CD4-positive, alpha-beta T cell (primary cell): ENCODE results near the gene MGAT1. TPM values are rescaled to one million over a fixed set of nuclear protein-coding genes. Genes with fewer than 3 reads are reported as not detected.

Experiments used
- ATAC-seq: fragments of 200-7000 bp; cut with Tn5 transposase; one replicate; pipeline ENCODE4 v1.10.0; 2022; ENCODE audit warnings: mild to moderate bottlenecking; ENCODE audit not compliant: poor library complexity
- CTCF ChIA-PET: fragments of 350-600 bp; sonication (Branson Sonifier 250); formaldehyde crosslinking; loops from one replicate; lab custom pipeline; 2021; ENCODE audit warnings: antibody characterized with exemption, inconsistent platforms; lab: Charles Lee
- POLR2A ChIA-PET: fragments of 350-600 bp; sonication (Branson Sonifier 250); formaldehyde crosslinking; loops from one replicate; lab custom pipeline; 2021; ENCODE audit warnings: antibody characterized with exemption, inconsistent platforms; lab: Charles Lee
- DNase-seq, 14 experiments: peaks; one replicate each; pipeline ENCODE4 v3.0.0-alpha.2; 2013 to 2020; ENCODE audit warnings: mixed read lengths in 2 of 14
- H3K27ac ChIP-seq, 2 donors: one replicate each; pipeline versions ENCODE4 v1.5.1 to v1.7.0; 2013; ENCODE audit warnings: low read length in 2 of 2, low read depth in 1 of 2, mild to moderate bottlenecking in 1 of 2
- H3K27me3 ChIP-seq, 2 experiments: 1 replicate in 1 of 2; 2 replicates in 1 of 2; pipeline versions ENCODE4 v1.6.1 to v1.7.0; 2013; ENCODE audit warnings: low read length in 2 of 2, control low read depth in 1 of 2, mild to moderate bottlenecking in 1 of 2, moderate library complexity in 1 of 2; ENCODE audit not compliant: insufficient read depth in 2 of 2, control insufficient read depth in 1 of 2
- H3K36me3 ChIP-seq: one replicate; pipeline ENCODE4 v1.6.1; 2013; ENCODE audit warnings: low read length, control low read depth; ENCODE audit not compliant: insufficient read depth
- H3K4me1 ChIP-seq: one replicate; pipeline ENCODE4 v1.6.1; 2013; ENCODE audit warnings: low read length, control low read depth; ENCODE audit not compliant: insufficient read depth
- H3K4me3 ChIP-seq: one replicate; pipeline ENCODE4 v1.5.1; 2013; ENCODE audit warnings: mild to moderate bottlenecking, low read length, moderate library complexity
- H3K9me3 ChIP-seq, 2 experiments: 1 replicate in 1 of 2; 2 replicates in 1 of 2; pipeline versions ENCODE4 v1.6.1 to v1.7.0; 2013; ENCODE audit warnings: low read length in 2 of 2, mild to moderate bottlenecking in 2 of 2, control low read depth in 1 of 2, moderate library complexity in 1 of 2; ENCODE audit not compliant: control insufficient read depth in 1 of 2, insufficient read depth in 1 of 2
- H3K27ac Mint-ChIP-seq: one replicate; pipeline ENCODE4 v1.8.0; 2020; ENCODE audit warnings: mixed read lengths
- H3K27me3 Mint-ChIP-seq: one replicate; pipeline ENCODE4 v1.8.0; 2021; ENCODE audit warnings: mixed read lengths
- H3K36me3 Mint-ChIP-seq: one replicate; pipeline ENCODE4 v1.8.0; 2021; ENCODE audit warnings: low read depth, mixed read lengths
- H3K4me1 Mint-ChIP-seq: one replicate; pipeline ENCODE4 v1.8.0; 2021; ENCODE audit warnings: low read depth, mixed read lengths
- H3K4me3 Mint-ChIP-seq: one replicate; pipeline ENCODE4 v1.8.0; 2020; ENCODE audit warnings: mild to moderate bottlenecking, mixed read lengths
- H3K9me3 Mint-ChIP-seq: one replicate; pipeline ENCODE4 v1.8.0; 2020; ENCODE audit warnings: mixed read lengths
- CTCF ChIP-seq: fragments of 200-600 bp; IDR thresholded peaks from one replicate; pipeline ENCODE4 v1.8.0; 2022; ENCODE audit warnings: antibody characterized with exemption, mild to moderate bottlenecking
- intact Hi-C, 2 experiments: fragments of 100-400 bp; cut with DNase I in 1 of 2; cut with micrococcal nuclease in 1 of 2; formaldehyde crosslinking; loops; one replicate each; pipeline versions ENCODE4 v1.15.1 to v1.9.0; 2023 to 2025; cut with DNase I, micrococcal nuclease
- total RNA-seq, 174 experiments: library from RNA in 2 of 174; stranded (reverse) in 2 of 174; gene quantifications; one replicate each; pipeline ENCODE4 v1.2.3 and lab custom pipeline; 2021 to 2026

MGAT1 gene
- total RNA-seq, 2 experiments from 2014 or later = 49.0 to 60.2 TPM

GRCh38 chr5:180804129-180804618 lies 1.6 kb upstream of the MGAT1 start:
- no peaks in the 10 kb centered on the region for H3K9me3 Mint-ChIP-seq
- H3K27ac Mint-ChIP-seq = peak overlapping the region; percentile 94
- Histone ChIP-seq H3K4me1 (peaks cover 85% of the 10 kb centered on the region), H3K27me3 (no peaks in the 10 kb centered on the region), H3K27ac (peak overlapping the region; percentile 84 to 87), H3K36me3 (peaks cover 27% of the 10 kb centered on the region), H3K4me3 (peak overlapping the region; percentile 84), H3K9me3 (no peaks in the 10 kb centered on the region)
- H3K4me3 Mint-ChIP-seq = peak overlapping the region; percentile 99
- peak in 5 of 14 experiments; percentile 13 to 53 (median 39) for DNase-seq
- H3K27me3 Mint-ChIP-seq = no peaks in the 10 kb centered on the region
- peak; percentile 2 for ATAC-seq
- ChIA-PET POLR2A (interaction anchor here (0.7 to 19.8 kb wide), 14 partner anchors 8 to 419 kb away, joined by 3 to 612 read pairs (median 6); partner anchors contain the start of genes TRIM41 and ZFP62), CTCF (interaction anchor here (1.2 to 3.8 kb wide), 4 partner anchors 10 to 380 kb away, joined by 3 to 17 read pairs (median 5); no protein-coding TSS in a partner anchor)
- intact Hi-C loops = loop anchor here (10.0 kb wide), 3 partner anchors 309 to 441 kb away; partner anchors contain the start of genes CNOT6 (in 1 of the 2) and RACK1 (in 1 of the 2)
- peaks cover 51% of the 10 kb centered on the region for H3K36me3 Mint-ChIP-seq
- TF ChIP-seq CTCF = no peak
- H3K4me1 Mint-ChIP-seq = peaks cover 89% of the 10 kb centered on the region

DNA sequence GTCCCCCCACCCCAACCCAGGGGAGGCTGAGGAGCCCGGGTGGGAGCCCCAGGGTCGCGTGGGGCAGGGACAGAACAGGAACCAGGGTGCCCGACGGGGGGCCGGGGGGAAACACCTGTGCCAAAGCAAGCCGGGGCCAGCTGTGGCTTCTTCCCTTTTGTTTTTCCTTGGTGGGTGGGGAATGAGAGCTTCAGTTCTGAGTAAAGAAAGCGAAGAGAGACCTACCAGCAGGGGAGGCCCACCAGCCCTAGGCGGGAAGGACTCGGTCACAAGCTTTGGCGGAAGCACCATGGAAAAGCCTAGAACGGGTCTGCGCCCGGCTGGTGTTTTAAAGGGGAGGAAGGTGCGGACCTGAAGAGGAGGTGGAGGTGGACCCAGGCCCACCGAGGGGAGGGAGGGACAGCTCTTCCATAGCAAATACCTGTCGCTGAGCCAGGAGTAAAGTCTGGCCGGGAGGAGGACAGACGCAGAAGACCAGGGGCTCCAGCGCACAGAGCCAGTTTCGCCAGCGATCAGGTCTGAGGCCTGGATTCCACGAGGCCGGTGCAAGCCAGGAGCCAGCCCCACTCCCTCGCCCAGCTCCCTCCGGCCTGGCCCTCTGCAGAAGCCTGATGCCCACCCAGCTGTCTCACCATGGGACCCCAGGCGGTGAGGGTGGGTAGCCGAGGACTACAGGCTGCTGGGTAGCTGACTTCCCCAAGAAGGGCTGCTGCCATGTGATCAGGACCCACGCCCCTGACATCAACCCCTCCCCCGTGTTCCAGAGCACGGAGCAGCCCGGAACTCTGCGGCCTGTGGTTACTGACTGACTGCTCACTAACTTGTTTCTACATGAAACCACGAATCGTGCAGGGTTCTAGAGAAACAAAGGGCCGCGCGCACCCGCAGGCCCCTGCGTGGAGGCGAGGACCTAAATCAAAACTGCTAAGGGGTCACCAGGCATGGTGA lies 849 bp upstream of the MGAT1 start:
- peak; percentile 71 for ATAC-seq
- Histone ChIP-seq H3K9me3 (no peaks in the 10 kb centered on the region), H3K27ac (peak overlapping the region; percentile 84 to 87), H3K36me3 (peaks cover 29% of the 10 kb centered on the region), H3K4me1 (peaks cover 86% of the 10 kb centered on the region), H3K4me3 (peak overlapping the region; percentile 84), H3K27me3 (no peaks in the 10 kb centered on the region)
- peaks cover 89% of the 10 kb centered on the region for H3K4me1 Mint-ChIP-seq
- H3K36me3 Mint-ChIP-seq = peaks cover 58% of the 10 kb centered on the region
- TF ChIP-seq CTCF = no peak
- H3K27me3 Mint-ChIP-seq = no peaks in the 10 kb centered on the region
- peak overlapping the region; percentile 99 for H3K4me3 Mint-ChIP-seq
- DNase-seq = peak; percentile 57 to 94 (median 82)
- POLR2A ChIA-PET = interaction anchor here (1.0 to 19.8 kb wide), 15 partner anchors 9 to 413 kb away, joined by 3 to 612 read pairs (median 6); partner anchors contain the start of gene ZFP62
- intact Hi-C loops = loop anchor here (1.0 to 10.0 kb wide), 7 partner anchors 19 to 441 kb away; partner anchors contain the start of genes ZFP62 (in 2 of the 2), CNOT6 (in 1 of the 2) and RACK1 (in 1 of the 2)
- peak overlapping the region; percentile 94 for H3K27ac Mint-ChIP-seq
- CTCF ChIA-PET = interaction anchor here (0.7 to 3.8 kb wide), 10 partner anchors 9 to 453 kb away, joined by 3 to 17 read pairs (median 4); partner anchors contain the start of gene ZFP62
- H3K9me3 Mint-ChIP-seq = no peaks in the 10 kb centered on the region
